IPS-NIHi7 (cell line): ENCODE measurements around the gene CD33.

ENCODE experiments used
- DNase-seq: peaks from one replicate; pipeline ENCODE4 v3.0.0; 2012; ENCODE audit warnings: mixed read lengths; ENCODE audit errors: extremely low spot score

The CD33 gene

GRCh38 chr19:51258165-51259160 is 33.6 kb downstream of the CD33 start:
- no peak for DNase-seq

GRCh38 chr19:51259348-51260245 is 34.7 kb downstream of the CD33 start:
- DNase-seq = peak; percentile 69

- no peak for DNase-seq
Measured at GRCh38 chr19:51263808-51264207, 38.9 kb downstream of the CD33 start.

GRCh38 chr19:51271067-51271466 is 46.2 kb downstream of the CD33 start:
- DNase-seq = peak; percentile 52

- no peak for DNase-seq
Measured at GRCh38 chr19:51272183-51272810, 47.4 kb downstream of the CD33 start.

- no peak for DNase-seq
Measured at GRCh38 chr19:51274049-51274770, 49.3 kb downstream of the CD33 start.

- DNase-seq = no peak
Measured at GRCh38 chr19:51277112-51277511, 52.2 kb downstream of the CD33 start.

- DNase-seq = no peak
Measured at GRCh38 chr19:51282335-51282734, 57.5 kb downstream of the CD33 start.

- no peak for DNase-seq
Measured at GRCh38 chr19:51285682-51286081, 60.8 kb downstream of the CD33 start.
